Ramos (cell line): ENCODE measurements around the gene APOBEC3H.

Experiments
- in situ Hi-C: fragments of 300-500 bp; cut with MboI; formaldehyde crosslinking; loops from one replicate; pipeline ENCODE4 v1.14.3; 2022; ENCODE audit warnings: low sequenced_read_pairs; ENCODE audit not compliant: unreplicated experiment

APOBEC3H gene

DNA sequence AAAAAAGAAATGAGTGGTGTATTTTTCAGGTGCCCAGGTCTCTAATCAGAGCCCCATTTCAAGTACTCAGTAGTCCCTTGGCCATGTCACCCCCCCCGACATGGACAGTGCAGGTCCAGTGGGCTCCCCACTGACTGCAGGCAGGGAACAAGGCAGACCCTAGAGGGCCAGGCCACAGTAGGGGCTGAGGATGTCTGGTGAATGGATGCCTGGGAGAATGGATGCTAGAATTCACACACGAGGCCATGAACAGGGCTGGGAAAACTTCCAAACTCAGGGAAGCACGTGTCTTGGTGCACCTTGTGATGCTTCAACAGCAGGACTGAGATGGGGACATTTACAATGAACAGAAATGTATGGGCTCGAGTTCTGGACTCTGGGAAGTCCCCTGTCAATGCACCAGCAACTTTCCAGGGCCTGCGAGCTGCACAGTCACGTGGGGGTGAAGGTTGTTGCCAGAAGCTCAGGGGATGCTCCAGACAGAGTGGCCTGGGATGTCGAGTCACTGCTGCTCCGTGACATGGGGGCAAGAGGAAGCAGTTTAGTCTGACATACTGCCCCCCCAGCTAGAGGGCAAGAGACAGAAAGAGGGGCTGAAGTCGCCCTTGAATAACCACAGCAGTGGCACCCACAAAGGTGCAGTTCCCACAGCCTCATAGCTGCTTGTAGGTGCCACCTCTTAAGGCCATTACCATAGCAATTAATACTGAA lies 16.8 kb upstream of the APOBEC3H start:
- in situ Hi-C loops: no loop called here

DNA sequence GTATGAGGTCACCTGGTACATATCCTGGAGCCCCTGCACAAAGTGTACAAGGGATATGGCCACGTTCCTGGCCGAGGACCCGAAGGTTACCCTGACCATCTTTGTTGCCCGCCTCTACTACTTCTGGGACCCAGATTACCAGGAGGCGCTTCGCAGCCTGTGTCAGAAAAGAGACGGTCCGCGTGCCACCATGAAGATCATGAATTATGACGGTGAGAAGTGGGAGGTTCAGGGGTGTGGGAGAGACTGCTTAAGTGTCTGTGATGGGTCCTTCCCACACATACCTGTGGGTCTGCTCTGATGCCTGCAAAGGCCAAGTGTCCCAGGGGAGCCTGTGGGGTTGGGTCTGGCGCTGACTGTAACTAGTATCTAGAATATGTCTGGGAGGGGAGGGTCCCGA lies 16.0 kb upstream of the APOBEC3H start:
- in situ Hi-C loops: no loop called here

DNA sequence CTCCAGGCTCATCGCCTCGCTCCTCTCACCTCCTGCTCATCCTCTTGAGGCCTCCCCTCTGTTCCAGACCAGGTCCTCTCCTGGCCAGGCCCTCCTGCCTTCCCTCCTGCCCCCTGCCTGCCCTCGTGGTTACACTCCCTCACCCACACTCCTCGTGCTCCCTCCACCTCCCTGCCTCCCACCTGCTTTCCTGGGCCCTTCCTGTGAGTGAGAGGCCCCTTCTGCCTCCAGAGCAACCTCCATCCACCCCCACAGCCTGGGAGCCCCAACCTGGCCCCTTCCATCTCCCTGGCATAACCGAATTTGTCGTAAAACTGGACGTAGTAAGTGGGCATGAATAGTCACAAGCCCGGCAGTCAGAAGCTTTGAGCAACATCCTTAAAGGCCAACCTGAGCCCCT lies 15.4 kb upstream of the APOBEC3H start:
- in situ Hi-C loops: no loop called here

DNA sequence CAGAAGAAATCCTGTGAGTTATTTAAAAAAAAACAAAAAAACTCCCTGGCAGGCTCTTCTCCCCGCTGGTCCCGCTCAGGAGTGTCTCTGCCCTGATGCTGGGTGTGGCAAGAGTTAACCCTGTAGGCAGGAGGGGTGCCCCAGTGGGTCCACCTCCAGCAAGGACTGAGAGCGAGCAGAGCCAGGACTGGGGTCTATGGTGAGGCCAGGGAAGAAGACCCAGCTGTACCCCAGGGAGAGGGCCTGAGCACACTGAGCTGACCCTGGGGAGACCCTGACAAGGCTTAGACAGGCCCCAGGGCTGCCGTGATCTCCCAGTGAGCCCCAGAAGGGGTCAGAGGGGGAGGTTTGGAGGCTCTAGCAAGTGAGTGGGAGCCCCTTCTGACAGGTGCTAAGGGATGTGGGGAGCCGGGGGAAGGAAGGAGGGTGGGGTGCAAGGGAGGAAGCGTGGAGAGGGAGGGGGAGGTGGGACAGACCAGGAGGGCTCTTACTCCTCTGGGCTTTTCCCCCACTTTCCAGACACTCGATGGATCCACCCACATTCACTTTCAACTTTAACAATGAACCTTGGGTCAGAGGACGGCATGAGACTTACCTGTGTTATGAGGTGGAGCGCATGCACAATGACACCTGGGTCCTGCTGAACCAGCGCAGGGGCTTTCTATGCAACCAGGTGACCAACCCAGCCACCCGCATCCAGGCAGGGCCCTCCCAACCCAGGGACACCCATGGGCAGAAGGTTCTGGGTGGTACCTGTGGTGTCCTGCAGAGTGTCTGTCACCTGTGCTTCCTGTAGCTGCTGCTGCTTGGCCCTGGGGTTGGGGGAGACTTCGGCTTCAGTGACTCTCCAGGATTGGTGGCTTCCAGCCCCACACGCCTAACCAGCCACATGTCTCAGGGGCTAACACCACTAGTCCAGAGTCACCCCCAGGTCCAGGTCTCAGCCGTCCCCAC lies 13.6 kb upstream of the APOBEC3H start:
- in situ Hi-C loops: no loop called here

DNA sequence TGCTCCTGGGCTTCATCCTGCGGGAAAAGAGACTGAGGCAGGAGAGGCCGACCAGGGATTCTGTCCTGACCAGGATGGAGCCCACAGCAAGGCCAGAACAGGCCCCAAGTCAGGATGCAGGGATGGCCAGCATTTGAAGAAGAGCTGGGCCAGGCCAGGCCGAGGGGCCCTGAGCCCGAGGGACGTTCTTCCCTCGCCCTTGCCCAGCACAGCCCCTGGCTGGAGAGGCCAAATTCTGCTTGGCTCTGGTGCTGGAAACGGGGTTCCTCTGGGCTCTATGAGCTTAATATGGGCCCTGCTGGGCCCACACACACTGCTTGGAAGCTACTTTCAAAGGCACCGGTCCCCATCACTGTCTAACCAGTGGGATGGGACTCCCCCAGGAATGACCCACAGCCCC lies 12.4 kb upstream of the APOBEC3H start:
- in situ Hi-C loops: no loop called here

DNA sequence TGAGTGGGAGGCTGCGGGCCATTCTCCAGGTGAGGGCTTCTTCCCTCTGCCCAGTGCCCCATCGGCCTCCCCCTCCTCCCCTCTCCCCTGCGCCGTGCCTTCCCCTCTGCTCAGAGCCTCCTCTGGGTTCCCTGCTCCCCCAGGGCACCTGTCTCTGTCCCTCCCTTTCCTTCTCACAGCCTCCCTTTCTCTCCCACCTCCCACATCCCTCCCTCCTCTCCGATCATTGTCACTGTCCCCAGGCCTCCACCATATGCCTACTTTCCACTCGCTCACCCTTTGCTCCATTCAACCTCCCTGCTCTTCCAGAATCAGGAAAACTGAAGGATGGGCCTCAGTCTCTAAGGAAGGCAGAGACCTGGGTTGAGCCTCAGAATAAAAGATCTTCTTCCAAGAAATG lies 9.9 kb upstream of the APOBEC3H start:
- in situ Hi-C loops: no loop called here

DNA sequence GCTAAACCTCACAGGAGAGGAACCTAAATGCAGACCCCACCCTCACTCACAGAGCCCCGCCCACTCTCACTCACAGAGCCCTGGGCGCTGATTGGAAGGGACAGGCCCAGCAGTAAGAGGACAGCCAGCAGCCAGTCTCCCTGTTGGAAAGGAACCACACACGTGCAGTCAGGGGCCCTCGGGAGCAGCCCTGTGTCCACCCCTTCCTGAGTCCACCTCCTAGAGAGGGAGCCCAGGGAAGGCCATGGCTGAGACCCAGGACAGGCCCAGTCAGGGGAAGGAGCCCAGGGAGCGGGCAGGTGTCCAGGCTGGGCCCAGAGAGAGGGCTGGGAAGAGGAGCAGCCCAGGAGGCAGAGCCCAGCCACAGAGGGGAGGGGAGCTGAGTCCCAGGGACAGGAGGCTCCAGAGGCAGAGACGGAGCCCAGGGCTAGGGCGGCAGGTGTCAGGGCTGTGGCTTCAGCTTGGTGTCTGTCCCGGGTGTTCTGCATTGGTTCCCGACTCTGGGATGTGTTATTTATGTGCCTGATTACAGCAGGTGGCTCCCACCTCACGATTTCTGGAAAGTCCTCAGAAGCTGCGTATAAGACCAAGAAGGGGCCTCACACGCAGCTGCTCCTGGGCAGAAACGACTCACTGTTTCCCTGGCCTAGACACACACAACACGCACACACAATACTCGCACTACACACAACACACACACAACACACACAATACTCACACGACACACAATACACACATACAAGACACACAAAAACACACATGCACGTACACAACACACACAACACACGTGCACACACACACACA lies 9.0 kb upstream of the APOBEC3H start:
- in situ Hi-C loops: no loop called here

DNA sequence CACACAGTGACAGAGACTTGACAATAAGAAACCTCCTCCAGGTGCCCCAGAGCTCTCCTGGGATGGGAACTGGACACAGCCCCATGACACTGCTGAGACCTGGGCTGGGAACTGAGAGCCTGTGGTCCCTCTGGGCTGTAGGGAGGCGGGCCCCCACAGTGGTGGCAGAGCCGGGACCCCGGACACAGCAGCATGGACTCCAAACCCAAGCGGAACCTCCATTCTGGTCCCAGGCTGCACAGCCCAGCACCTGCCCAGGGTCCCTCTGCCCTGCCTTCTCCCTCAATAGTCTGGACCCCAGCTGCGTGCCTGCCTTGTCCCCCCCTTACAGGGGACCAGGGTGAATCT lies 8.4 kb upstream of the APOBEC3H start:
- in situ Hi-C loops: no loop called here

DNA sequence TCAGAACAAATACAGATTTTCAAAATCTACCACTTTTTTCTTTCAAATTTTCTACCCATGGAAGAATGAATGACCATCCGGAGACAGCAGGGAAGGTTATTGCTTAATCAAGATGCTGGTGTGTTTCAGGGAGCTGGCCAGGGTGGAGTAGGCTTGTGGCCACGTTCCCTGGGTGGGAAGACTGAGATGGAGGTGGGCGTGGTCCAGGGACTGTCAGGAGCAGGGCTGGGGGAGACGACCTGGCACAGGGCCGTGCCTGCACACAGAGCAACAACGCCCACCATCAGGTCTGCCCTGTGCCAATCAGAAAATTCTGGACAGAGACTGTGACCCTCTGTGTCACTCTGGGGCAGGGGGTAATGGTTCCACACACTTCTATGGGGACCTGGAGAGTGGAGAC lies 7.1 kb upstream of the APOBEC3H start:
- in situ Hi-C loops: no loop called here

DNA sequence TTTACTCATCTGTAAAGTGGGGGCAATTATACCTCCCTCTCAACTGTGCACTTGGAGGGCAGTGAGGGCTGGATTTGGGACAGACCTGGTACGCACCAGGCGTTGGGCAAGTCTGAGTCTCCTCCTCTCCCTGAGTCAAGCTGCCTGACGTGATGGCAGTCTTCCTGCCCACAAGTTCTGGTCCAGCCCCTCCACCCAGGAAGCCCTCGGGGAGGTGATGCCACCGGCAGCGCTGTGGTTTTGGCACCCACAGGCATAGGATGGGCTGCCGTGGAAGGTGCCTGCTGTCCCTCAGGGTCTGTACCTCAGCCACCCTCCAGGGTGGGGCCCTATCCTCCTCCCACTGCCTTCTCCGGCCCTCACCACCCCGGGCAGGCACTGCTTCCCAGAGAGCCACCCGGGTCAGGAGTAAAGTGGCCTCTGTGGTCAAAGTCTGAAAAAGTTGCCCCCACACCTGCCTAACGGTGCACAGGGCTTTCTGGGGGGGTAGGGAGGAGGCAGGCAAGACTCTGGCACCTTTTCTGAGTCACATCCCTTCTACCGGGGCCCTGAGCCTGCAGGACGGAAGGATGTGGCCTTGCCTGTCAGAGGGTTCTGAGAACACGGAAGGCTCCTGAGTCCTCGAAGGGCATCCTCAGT lies 6.5 kb upstream of the APOBEC3H start:
- in situ Hi-C loops: no loop called here

DNA sequence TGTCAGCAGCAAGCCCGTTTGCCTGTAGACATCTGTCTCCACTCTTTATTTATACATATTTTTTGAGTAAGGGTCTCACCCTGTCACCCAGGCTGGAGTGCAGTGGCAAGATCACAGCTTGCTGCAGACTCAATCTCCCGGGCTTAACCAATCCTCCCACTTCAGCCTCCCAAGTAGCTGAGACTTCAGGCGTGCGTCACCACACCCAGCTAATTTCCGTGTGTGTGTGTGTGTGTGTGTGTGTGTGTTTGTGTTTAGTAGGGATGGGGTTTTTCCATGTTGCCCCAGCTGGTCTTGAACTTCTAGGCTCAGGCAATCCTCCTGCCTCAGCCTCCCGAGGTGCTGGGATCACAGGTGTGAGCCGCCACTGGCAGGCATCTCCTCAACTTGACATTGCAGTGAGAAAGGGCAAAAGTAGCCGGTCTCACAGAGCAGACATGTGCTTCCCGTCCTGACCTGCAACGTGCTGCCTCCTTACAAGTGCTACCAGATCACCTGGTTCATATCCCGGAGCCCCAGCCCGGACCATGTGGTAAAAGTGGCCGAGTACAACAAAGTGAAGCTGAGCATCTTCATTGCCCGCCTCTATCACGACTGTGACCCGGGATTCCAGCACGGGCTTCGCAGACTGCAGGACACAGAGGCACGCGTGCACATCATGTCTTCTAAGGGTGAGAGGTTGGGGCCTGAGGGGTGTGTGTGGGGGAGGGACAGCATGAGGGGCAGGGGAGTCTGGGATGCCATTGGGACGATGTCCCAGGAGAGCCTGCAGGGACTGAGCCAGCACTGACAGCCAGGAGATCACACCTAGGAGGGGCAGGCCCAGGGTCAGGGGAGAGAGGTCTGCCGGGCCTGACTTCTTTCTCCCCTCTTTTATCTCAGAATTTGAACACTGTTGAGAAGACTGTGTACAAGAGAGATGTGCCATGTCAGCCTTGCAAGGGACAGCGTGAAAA lies 5.6 kb upstream of the APOBEC3H start:
- in situ Hi-C loops: no loop called here

DNA sequence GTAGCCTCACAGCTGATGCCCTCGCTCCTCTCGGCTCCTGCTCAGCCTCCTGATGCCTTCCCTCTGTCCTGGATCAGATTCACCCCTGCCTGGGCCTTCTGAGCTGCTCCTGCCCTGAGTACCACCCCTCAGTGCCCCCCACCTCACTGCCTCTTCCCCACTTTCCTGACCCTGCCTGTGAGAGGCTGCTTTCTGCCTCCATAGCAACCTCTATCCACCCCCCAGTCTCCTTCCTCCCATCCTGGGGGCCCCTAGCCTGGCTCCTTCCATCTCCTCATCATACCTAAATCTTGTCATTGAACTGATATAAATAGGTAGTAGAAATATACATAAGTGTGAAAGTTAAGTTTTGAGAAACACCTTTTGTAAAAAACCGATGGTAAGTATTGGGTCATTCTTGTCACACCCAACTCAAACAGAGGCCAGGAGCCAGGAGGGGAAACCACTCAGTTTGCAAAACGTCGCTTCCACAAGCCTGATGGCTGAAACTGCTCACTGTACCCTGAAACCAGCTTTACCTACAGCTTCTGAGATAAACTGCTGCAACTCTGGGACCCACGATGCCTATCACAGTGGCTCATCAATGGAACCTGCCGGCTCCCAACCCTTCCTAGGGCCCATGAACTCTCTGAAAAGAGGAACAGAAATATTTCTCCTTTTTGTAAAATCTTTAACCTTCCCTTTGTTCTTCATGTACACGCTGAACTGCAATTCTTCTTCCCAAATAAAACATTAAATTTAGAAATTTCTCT lies 4.8 kb upstream of the APOBEC3H start:
- in situ Hi-C loops: no loop called here

DNA sequence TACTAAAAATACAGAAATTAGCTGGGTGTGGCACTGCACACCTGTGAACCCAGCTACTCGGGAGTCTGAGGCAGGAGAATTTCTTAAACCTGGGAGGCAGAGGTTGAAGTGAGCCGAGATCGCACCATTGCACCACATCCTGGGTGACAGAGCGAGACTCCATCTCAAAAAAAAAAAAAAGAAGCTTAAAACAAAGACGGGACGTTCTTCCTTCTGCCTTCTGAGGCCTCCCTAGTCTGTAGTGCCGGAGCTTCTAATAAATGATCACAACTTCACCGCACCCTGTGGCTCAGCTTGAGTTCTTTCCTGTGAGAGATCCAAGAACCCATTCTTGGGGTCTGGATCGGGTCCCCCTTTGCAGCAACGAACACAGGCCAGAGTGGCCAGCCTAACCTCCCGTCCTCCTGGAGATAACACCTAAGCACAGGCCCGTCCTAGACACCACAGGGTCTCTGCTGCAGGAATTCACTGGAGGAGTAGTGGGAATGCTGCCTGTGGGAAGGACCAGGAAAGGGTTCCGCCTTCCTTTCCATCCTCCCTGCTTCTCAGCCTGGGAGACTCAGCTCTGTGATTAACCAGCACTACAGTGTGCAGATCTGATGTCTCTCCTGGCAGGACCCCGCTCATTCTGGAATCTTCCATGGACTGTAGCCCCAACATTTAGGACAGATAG lies 2.2 kb upstream of the APOBEC3H start:
- in situ Hi-C loops: no loop called here

DNA sequence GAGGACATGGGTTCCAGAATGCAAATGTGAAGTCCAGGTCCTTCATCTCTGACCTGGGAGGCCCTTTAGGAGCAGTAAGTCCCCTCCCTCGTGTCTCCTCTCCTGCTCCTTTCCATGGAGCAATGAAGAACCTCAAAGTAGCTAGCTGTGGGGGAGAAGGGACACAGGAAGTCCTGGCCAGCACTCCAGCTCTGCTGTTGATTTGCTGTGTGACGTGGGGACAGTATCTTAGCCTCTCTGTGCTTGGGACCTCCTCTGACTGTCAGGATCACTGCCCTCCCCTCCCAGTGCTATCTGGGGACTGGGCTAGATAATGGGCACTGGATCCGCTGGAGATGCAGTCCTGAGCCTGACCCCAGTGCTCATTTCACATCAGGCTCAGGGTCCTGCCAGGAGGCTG lies 1.1 kb upstream of the APOBEC3H start:
- in situ Hi-C loops: no loop called here

DNA sequence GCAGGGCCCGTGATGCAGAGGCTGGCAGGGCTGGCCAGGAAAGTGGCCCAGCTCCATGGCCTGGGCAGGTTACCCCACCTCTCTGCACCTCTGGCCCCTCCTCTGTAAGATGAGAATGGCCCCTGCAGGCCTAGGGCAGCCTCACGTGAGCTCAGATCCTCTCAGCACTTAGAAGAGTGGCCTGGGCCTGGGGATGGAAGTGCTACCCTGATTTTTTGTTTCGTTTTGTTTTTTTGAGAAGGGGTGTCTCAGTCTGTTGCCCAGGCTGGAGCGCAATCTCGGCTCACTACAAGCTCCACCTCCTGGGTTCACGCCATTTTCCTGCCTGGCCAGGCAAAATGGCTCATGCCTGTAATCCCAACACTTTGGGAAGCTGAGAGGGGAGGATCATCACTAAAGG lies 982 bp downstream of the APOBEC3H start:
- in situ Hi-C loops: no loop called here

DNA sequence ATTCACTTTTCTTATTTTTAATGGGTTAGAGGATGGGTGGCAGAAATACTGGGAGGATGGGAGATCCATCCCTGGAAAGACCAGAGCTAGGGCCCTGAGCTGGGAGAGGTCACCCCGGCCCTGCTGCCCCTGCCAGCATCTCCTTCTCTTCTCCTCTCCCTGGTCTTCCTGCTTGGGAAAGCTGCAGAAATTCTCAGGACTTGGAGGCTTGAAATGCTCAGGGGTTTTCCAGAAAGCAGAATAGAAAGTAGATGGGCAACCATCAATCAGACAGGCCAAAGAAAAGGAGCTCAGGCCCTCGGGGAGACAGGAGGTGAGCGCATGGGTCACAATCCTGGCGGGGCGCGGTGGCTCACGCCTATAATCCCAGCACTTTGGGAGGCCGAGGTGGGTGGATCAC lies 1.5 kb downstream of the APOBEC3H start:
- in situ Hi-C loops: no loop called here

DNA sequence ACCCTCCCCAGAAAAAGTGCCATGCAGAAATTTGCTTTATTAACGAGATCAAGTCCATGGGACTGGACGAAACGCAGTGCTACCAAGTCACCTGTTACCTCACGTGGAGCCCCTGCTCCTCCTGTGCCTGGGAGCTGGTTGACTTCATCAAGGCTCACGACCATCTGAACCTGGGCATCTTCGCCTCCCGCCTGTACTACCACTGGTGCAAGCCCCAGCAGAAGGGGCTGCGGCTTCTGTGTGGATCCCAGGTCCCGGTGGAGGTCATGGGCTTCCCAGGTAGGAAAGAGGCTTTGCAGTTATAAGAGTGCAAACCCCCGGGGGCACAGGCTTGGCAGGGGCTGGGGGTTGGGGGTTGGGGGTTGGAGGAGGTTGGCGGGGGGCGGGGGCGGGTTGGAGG lies 4.2 kb downstream of the APOBEC3H start:
- in situ Hi-C loops: no loop called here

DNA sequence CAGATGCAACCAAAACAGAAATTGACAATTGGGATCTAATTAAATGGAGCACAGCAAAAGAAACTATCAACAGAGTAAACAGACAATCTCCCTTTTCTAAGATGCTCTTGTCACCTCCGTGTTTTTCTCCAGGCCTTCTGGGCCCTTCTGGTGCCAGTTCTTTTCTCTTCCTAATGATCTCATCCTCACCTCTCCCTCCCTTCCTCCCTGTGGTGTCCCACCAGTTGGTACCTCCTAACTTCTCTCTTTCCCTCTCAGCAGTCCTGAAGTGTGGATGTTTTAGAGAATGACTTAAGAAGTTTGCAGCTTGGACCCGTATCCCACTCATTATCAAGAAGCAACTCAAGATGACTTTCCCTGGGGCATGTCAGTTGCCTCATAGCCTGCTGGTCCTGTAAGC lies 6.4 kb downstream of the APOBEC3H start:
- in situ Hi-C loops: no loop called here
